DMS114 treated with DMSO at 0.1 percent for 48 hours (cell line): ENCODE data around the gene POLR1H.
"Not testable (repeated sequence)": the region's sequence is repeated elsewhere in the genome, so short reads cannot be mapped to it uniquely, and the experiment has no call there.

Experiments
- DNase-seq: peaks from one replicate; lab custom pipeline; 2025; ENCODE audit not compliant: unreplicated experiment; lab: John Stamatoyannopoulos, UW

Gene POLR1H, protein sequence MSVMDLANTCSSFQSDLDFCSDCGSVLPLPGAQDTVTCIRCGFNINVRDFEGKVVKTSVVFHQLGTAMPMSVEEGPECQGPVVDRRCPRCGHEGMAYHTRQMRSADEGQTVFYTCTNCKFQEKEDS

DNA sequence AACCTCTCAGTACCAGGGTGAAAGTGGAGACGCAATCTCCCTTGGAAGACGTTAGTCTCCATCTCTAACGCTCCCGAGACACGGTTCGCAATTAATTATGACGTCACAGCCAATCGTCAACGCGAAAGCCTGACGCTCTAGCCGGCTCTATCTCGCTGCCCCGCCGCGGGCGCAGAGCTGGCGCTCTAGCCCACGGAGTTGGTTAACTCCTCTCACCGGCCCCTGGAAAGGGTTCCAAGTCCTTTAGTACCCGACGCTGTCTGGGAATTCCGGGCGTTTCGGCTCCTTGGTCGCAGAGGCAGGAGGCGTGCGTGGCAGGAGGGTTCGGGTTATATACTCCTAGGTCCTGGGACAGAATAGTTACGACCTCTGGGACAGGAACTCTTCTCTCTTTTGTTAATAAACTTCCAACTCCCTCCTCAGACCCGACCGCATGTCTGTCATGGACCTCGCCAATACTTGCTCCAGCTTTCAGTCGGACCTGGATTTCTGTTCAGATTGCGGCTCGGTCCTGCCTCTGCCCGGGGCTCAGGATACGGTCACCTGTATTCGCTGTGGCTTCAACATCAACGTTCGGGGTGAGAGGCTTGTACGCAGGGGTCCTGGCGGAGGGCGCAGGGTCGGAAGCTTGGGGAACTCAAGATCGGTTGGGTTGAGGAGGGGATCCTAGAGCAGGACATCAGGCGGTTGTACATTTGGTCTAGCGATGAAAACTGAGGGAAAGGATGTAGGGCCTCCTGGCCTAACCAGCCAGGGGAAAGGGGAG, at the start of gene POLR1H:
Gene POLR1H (plus strand): TSS at position 174 of the 766 bp plus-strand sequence. CDS start 260 bp downstream, at position 434.
- peak; percentile 96 for DNase-seq

DNA sequence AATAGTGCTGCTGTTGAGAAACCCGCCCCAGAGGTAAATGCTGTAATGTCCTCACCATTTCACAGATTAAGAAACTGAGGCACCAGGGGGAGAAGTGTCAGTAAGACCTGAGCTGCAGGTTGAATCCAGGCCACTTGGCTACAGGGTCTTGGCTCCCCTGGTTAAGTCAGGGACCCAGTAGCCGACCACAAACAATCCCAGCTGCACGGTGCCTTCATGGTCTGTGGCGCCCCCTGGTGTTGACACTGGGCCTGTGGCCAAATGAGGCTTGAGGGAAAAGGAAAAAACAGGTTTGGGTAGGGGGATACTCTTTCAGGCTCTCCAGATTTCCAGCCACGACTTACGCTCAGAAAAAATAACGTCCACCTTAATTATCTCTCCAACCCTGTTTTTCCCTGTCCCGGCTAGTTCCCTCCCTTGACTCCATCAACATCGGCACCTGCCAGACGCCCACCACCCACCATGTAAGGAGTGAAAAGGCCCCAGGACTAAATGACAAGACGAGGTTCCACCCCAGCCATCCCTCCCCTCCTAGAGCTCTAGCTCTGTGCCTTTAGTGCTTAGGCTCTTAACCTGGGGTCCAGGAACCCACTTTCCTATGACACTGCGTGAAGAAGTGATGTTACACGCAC, 47.7 kb upstream of the POLR1H start:
- no peak for DNase-seq

DNA sequence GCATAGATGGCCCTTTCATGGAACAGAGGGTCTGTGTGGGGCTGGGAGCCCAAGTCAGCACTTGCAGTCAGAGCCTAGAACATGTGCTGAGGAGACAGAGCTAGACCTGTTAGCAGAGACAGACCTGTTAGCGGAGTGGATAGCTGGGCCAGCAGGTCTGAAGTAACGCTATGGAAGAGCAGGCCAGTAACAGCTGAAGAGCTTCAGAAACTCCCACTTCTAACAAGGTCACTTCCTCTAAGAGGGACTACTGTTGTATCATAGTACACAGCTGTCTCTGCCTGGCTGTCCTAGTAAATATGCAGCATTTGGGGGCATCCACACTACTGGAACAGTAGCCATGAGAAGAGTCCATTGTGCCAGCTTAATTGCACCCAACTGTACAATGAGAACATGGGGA, 41.2 kb upstream of the POLR1H start:
- no peak for DNase-seq

DNA sequence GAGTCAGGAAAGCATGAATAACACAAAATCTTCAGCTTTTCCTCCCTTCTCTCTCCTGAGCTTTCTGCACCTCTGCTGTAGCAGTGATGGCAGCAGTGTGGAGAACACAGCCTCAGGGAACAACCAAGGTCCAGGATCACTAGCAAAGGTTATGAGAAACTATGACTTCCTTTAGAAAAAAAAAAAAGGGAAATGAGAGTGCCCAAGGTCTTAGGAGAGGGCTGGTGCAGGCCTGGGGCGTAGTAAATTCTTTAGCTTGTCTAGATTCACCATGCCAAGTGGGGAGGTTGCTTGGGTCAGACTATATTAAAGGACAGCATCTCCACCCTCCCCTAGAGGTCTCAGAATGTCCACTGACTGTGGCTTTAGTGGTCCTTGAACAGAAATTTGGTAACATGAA, 40.4 kb upstream of the POLR1H start:
- DNase-seq, result no peak

DNA sequence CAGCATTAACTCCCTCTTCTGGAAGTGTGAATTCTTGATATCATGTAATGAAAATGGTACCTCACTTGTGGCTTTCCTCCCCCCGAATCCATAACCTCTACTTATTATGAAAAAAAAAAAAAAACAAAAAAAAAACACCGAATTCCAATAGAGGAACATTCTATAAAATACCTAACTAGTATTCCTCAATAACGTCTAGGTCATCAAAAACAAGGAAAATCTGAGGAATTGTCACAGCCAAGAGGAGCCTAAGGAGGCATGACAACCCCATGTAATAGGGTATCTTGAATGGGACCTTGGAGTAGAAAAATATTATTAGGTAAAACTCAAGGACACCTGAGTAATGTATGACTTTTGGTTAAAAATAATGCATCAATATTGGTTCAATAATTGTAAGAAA, 38.9 kb upstream of the POLR1H start:
- DNase-seq, result no peak

DNA sequence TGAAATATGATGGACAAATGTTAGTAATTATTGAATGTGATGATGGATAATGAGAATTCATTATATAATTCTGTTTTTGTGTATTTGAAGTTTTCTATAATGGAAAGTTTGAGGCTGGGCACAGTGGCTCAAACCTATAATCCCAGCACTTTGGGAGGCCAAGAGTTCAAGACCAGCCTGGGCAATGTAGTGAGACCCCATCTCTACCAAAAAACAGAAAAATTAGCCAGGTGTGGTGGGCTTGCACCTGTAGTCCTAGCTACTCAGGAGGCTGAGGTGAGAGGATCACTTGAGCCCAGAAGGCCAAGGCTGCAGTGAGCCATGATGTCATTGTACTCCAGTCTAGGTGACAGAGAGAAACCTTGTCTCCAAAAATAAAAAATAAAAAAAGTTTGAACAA, 38.4 kb upstream of the POLR1H start:
- DNase-seq, result not testable (repeated sequence)

DNA sequence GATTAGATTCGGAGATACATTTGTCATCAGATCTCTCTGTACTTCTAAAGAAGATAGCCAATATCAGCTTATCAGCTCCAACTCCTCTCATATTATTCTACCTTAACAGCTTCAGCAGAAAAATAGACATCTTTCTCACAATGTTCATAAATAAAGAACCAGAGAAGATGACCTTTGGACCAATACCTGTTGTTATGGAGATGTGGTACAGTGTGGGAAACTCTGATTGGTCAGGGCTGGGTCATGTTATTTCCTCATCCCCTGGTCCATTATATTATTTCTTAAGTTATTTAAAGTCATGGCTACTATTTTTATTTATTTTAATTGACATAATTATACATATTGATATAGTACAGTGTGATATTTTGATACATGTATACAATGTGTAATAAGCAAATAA, 35.9 kb upstream of the POLR1H start:
- DNase-seq, result no peak

DNA sequence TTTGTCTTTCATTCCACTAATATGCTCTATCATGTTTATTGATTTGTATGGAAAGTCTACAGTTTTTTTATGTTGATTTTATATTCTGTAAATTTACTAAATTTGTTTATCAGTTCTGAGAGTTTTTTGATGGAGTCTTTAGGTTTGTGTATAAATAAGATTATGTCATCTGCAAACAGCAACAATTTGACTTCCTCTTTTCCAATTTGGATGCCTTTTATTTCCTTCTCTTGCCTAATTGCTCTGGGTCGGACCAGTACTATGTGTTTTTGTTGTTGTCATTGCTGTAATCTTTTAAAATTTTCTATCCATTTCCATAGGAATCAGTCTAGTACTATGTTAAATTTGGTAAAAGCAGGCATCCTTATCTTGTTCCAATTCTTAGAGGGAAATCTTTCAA, 31.5 kb upstream of the POLR1H start:
- DNase-seq, result no peak

DNA sequence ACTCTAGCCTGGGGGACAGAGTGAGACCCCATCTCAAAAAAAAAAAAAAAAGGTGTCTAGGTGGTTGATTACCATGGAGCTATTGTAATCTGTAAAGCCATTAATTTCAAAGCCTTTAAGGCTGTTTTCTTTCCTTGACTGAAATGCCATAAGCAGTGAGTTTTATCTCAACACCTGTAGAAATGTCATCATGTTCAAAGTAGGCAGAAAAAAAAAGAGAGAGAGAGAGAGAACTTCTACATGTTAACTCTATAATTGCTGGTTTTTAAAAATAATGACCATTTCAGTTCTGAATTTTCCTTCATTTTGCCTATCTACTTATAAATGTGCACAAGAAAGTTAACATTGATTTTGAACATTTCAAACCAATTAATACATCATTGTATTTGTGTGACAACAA, 29.7 kb upstream of the POLR1H start:
- DNase-seq, result no peak

DNA sequence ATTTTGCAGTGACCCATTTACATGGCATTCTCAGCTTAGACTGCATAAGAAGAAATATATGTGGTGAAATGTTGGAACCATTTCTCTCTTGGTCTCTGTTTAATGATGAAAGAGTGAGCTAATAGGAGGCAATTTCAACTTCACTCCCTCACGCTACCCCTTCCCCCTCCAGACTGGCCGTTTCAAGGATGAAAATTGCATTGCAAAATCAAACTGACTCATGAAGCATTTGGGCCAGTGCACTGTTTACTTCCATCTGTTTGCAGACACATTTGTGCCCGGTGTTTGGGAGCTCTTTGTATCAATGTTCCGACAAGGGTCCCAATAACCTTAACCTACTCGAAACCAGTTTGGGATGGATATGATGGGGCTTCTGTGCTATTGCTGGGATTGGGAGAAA, 27.6 kb upstream of the POLR1H start:
- not testable (repeated sequence) for DNase-seq

DNA sequence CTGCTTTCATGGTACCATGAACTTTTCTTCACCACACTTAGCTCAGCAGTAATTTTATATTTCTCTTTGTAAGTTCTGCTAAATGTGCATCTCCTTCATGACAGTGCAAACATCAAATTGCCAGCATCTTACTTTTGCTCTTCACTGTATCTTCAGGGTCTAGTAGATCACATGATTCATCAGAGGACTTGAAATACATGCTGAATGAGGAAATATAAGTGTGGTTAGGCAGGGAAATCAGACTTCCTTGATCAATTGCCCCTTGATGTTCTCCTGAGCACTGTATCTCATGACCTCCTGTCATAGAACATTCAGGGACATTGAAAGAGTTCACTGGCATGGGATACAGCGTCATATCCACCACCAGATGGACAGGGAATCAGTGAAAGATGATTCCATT, 25.3 kb upstream of the POLR1H start:
- DNase-seq, result no peak

DNA sequence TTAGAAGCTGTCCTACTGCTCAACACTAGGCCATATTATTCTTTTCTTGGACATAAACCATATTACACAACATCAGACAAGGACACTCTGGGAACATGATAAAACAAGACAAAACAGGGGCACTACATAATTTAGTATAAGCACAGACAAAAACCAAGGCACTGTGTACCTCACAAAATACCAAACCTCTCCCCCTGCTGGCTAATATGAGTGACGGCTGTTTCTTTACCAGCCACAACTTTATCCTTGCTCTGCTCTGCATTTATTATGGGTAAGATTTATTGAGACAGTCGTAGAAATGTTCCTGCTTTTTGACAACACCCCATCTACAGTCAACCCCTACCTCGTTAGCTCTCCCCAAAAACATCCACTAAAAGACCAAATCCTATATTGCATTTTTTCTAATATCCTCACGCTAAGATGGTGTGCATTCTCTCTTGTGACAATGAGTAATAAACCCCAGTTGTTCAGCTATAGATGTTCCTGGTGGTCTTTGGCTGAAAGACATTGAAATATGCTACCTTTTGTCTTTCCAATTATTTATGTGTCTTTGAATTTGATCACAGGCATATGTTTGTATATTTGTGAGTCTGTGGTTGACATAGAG, 23.8 kb upstream of the POLR1H start:
- peak; percentile 31 for DNase-seq

DNA sequence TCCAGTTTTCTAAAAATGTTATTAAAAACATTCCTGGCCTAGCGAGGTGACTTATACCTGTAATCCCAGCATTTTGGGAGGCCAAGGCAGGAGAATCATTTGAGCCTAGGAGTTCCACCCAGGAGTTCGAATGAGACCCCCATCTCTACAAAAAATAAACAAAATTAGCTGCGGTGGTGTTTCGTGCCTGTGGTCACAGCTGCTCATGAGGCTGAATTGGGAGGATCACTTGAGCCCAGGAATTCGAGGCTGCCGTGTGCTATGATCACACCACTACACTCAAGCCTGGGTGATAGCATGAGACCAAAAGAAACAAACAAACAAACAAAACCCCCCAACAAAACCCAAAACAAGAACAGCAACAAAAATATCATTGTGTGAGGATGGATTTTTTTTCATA, 19.8 kb upstream of the POLR1H start:
- no peak for DNase-seq

DNA sequence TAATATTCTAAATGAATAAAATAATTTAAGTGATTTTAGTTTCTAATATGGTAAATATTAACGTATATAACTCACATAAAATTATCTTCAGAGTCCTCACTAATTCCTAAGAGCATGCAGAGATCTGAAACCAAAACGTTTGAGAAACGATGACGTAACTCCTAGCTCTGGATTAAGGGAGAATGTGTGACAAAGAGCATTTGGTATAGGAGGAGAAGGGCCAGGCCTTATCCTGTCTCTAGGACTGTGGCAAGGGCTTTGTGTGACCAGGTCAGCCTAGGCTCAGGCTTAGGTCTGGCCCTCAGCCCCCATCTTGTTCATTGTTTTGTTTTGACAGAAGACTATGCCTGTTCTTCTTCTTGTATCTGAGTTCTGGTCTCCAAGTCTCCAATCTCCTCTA, 19.2 kb upstream of the POLR1H start:
- DNase-seq, result no peak

DNA sequence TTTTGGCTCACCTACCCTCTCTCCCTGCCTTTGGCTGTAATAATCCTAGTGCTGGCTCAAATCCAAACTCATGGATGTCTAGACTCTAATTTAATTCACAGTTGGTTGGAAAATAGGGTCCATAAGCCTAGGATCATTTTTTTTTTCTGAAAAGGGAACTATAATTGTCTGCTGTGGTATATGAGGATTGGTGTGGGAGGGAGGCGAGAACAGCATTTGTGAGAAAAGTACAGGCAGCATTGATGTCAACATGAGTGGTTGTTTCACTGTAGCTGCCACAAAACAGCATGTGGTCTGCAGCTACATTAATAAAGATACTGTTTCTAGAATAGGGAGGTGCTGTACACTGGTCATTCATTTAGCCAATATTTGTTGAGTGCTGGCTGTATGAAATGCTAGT, 18.6 kb upstream of the POLR1H start:
- DNase-seq, result no peak

DNA sequence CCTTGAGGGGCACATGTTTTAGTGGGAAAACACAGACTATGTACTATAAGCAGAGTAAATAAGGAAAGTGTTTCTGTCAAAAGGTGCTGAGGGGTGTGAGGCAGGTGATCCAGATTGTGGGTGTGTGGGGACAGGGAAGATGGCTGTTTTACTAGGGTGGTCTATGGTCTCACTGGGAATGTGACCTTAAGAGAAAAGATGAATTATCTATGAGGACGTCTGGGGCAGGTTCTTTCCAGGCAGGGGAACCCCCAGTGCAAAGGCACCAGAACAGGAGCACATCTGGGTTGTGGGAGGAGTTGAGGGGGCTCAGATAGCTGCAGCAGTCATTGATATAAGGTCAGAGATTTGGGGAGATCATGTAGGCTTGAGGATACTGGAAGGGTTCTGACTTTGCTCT, 18.2 kb upstream of the POLR1H start:
- DNase-seq, result no peak

DNA sequence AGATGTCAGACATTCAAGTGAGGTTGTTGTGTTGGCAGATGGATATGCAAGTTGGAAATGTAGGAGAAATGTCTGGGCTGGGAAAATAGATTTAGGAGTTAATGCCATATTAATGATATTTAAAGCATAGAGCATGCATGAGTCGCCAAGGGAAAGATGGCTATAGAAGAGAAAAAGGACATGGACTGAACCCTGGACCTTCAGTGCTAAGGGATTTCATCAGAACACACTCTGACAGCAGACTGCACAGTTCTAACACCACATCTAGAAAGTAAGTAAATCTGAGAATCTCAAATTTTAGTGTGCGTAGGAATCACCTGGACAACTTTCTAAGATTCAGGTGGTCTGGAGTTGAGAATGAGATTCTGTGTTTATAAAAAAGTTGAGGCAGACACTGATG, 17.3 kb upstream of the POLR1H start:
- DNase-seq, result no peak

DNA sequence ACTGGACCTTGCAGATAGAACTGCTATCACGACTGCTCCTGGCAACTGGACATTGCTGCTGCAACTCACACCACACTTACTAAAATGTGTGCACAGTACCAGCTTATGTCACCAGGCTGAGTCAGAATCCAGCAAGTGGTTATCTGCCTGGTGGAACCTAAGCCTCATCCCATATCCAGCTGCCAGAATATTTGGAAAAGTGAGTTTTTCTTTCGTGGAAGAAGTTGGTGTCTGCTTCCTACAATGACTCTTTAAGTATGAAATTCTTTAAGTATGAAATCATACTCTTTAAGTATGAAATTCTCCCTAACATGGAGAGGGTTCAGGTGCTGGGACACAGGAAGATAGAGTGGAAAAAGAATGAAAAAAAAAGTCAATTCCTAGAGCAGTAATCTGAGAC, 16.4 kb upstream of the POLR1H start:
- DNase-seq, result no peak

DNA sequence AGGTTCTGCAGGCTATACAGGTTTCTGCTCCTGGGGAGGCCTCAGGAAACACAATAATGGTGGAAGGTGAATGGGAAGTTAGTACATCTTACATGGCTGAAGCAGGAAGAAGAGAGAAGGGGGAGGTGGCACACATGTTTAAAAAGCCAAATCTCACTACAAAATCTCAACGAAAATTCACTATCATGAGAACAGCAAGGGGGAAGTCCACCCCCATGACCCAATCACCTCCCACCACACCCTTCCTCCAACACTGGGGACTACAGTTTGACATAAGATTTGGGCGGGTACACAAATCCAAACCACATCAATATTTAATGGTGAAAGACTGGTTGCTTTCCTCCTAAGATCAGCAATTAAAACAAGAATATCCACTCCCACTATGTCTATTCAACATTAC, 13.8 kb upstream of the POLR1H start:
- no peak for DNase-seq

DNA sequence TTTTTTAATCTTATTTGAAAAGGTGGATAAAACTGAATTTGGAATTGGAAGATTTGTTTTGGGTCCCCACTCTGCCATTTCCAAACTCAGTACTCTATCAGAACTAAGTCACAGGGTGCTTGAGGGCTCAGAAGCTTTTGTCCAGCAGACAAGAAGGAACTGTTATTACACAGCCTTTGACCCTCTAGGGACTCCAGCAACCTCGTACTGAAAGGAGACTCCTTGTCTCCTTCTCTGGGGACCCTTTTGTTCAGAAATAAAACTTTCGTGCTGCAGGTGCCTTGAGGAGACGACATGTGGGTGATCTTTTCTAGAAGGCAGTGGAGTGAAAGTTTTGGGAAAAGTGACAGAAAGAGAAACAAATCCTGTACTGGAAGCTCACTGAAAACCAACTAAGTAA, 7.4 kb upstream of the POLR1H start:
- DNase-seq, result no peak

DNA sequence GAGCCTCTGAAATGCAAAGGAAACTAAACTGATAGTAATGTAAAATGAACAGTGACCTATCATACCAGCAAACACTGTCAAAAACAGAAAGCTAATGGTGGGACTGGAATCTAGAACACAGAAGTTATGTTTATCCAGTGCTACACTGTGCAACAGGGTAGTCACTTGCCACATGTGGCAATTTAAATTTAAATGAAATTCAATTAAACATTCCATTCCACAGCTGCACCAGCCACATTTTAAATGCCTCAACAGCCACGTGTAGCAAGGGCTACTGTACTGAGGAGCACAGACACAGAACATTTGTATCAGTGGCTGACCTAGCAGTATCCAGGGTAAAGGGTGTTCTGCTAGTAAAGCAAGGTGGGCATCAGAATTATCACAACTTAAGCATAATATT, 5.6 kb upstream of the POLR1H start:
- DNase-seq, result no peak

DNA sequence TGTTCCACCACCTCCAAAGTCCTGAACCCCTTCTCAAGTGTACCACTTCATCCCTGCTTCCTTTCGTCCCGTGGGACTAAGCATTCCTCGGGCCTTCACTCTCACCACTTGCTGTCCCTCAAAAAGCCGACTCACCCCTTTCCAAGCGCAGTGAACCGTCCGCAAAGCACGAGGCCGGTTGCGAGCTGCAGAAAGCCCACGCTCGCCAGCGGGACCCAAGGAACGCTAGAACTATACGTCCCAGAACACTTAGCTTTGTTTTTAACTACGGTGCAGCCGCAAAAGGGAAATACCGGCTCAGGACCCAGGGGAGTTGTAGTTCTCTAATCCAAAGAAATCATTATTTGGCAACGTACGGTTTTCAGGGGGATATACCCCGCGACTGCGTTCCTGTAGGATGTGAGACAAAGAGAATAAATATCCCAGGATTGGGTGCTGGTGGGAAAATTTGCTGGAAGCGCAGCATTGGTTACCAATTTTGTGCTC, 416 bp upstream of the POLR1H start:
- no peak for DNase-seq
